ENCODE measurements around the gene MRPS5.
A peak's percentile ranks its signal among the peaks of the same experiment; 100 is the strongest.

The MRPS5 gene

DNA sequence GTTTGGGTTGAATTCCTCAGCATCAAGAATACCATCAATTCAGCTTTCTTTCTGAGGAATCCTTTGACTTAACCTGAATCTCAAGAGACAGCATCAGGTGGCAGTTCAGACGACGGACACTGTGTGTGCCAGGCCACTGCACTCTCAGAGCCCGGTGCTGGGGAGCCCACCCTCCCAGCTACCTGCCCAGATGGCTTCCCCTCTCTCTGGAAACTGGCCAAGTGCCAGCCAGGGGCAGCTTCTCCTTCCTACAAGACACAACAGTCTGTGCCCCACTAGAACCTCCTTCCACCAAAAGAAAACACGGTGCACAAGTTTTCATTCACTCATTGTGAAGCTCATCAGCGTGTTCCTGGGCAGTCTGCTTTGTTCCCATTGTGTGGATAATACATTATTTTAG is 67.6 kb downstream of the MRPS5 start:
- TF ChIP-seq, protein P1, sequence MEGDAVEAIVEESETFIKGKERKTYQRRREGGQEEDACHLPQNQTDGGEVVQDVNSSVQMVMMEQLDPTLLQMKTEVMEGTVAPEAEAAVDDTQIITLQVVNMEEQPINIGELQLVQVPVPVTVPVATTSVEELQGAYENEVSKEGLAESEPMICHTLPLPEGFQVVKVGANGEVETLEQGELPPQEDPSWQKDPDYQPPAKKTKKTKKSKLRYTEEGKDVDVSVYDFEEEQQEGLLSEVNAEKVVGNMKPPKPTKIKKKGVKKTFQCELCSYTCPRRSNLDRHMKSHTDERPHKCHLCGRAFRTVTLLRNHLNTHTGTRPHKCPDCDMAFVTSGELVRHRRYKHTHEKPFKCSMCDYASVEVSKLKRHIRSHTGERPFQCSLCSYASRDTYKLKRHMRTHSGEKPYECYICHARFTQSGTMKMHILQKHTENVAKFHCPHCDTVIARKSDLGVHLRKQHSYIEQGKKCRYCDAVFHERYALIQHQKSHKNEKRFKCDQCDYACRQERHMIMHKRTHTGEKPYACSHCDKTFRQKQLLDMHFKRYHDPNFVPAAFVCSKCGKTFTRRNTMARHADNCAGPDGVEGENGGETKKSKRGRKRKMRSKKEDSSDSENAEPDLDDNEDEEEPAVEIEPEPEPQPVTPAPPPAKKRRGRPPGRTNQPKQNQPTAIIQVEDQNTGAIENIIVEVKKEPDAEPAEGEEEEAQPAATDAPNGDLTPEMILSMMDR (conservative IDR thresholded peaks at IDR 0.05) = no peak
- H3K27ac ChIP-seq = no peak overlapping the region

DNA sequence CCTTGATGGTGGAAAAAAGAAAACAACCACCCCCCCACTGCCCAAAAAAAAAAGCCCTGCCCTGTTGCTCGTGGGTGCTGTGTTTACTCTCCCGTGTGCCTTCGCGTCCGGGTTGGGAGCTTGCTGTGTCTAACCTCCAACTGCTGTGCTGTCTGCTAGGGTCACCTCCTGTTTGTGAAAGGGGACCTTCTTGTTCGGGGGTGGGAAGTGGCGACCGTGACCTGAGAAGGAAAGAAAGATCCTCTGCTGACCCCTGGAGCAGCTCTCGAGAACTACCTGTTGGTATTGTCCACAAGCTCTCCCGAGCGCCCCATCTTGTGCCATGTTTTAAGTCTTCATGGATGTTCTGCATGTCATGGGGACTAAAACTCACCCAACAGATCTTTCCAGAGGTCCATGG is 68.1 kb downstream of the MRPS5 start:
- no peak overlapping the region for H3K27ac ChIP-seq
- TF ChIP-seq, protein P1 (conservative IDR thresholded peaks at IDR 0.05) = peak; percentile 12; the same call in 1 of the 2 replicates

DNA sequence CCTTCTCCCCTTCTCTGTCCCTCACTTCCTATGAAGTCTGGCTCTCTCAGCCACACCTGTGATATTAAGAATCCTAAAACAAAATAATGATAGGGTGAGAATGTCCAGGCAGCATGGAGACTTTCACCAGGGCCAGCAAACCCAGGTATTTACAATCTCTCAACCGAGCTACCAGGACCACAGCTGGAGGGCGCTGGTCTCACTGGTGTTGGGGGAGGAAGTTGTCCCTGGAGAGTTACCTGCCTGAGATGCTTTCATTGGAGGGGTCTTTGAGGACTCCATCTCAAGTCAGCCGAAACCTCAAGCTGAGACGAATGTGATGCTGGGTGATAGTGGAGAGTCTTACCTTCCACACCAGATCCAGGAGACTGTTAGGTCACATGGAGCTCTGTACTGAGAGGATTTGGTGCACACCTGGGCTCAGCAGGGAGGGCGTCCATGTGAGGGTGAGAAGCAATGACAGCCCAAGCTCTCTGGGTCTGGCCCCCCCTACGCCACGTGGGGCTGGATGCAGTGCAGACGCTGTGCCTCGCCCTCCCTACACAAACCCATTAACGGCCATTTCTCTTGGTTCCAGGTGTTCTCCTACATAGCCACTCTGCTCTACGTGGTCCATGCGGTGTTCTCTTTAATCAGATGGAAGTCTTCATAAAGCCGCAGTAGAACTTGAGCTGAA is 68.7 kb downstream of the MRPS5 start:
- TF ChIP-seq, protein P1 (conservative IDR thresholded peaks at IDR 0.05) = no peak
- H3K27ac ChIP-seq = no peak overlapping the region

DNA sequence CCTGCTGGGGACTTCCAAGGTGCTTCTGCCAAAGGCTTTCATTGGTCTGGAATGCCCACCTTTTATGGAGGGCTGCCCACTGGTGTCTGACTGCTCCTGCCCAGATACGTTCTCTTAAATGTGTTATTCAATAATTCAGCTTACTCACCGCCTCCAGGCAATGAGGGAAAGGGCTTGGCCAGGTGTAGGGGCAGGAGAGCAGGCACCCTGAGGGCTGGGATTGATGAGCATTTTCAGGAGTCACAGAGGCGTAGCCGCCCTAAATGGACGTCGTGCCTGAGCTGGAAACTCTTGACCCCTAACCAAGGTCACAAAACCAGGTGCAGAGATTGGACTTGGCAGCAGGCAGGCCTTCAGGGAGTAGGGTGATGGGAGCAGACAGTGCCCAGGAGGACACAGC is 69.3 kb downstream of the MRPS5 start:
- TF ChIP-seq, protein P1 (conservative IDR thresholded peaks at IDR 0.05) = no peak
- H3K27ac ChIP-seq = no peak overlapping the region

DNA sequence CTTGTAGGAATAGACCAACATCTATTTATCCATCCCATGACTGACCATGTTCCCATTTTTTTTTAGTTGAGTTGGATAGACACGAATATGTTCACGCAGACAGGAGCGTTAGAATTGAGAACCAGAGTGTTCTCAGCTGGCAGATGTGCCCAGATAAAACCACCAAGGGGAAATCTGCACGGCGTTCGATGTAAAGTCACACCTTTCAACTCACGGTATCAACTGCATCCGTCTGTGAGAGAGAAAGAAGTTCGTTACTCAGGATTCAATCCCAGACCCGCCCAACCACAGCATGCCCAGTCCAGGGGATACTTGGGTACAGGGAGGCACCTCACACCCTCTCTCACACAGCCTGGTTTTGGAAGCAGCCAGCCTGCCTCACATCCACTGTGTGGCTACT is 70.0 kb downstream of the MRPS5 start:
- no peak overlapping the region for H3K27ac ChIP-seq
- TF ChIP-seq, protein P1 (conservative IDR thresholded peaks at IDR 0.05) = no peak

DNA sequence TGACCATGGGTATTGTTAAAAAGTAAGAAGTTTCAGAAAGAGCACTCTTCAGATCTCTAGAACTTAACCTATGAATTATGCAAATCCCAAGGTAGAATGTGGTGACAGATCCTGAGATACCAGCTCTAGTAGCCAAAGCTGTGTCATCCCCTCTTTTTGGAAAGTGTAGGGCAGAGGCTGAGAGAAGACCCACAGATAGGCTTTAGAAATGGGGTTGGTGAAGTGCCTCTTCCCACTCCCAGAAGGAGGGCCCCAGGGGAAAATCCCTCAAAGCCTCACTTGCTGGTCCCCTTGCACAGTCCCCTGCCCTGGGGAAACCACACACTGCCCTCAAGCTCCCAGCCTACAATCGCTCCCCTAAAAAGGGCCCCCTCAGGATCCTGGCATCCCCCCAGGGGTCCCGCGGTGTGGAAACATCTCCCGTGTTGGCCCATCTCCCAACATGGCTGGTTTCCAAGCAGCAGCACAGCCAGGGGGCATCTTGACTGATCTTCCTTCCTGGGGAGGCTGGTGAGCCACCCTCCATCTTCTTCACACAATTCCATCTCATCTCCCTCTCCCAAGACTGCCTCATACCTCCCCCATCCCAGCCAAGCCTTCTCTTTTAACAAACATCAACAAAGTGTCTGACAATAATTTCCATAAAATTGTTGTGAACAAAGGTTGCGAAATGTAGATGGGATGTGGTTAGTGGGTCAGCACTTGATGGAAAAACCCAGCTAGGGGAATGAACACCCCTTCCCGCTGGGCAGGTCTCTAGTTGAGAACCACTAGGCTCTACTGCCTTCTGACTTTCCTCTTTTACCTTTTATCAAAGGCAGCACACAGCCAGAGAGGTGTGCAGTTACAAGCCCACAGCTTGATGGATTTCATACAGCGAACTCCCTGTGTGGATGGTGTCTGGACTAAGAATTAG is 71.0 kb downstream of the MRPS5 start:
- no peak overlapping the region for H3K27ac ChIP-seq
- TF ChIP-seq, protein P1 (conservative IDR thresholded peaks at IDR 0.05) = no peak

DNA sequence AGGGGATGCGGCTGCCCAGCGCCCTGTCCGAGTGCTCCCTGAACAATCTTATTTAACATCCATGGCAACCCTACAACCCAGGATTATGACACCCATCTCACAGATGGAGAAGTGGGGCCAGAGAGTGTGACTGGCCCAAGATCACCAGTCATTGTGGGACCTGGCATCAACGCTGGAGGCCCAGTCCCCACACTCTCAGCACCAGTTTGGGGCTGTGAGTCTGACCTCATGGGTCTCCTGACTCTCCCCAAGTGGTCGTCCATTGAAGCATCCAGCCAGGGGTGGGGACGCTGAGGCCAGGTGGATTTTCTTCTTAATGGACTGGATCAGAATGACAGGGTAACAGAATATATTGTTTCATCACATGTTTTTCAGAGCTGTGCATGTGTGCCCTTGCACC is 71.6 kb downstream of the MRPS5 start:
- H3K27ac ChIP-seq = no peak overlapping the region
- TF ChIP-seq, protein P1 (conservative IDR thresholded peaks at IDR 0.05) = no peak

Measured in VCaP (cell line).